A549 (cell line): ENCODE data around the gene MTF2.

Experiments
- CHD2 ChIP-seq: fragments of 150-350 bp; IDR thresholded peaks from 2 replicates; pipeline ENCODE4 v1.6.1; 2014; ENCODE audit warnings: low read length; ENCODE audit not compliant: partially characterized antibody
- EP300 ChIP-seq, 2 experiments: fragments of >200 bp; sonication (Bioruptor Twin); formaldehyde crosslinking; IDR thresholded peaks; 2 replicates in 1 of 2; 3 replicates in 1 of 2; pipeline ENCODE4 v1.6.1; 2016 to 2017
- ESRRA ChIP-seq: fragments of 150-350 bp; IDR thresholded peaks from 2 replicates; pipeline ENCODE4 v1.6.1; 2014; ENCODE audit warnings: mild to moderate bottlenecking, low read length, borderline replicate concordance
- NPAS2 ChIP-seq: fragments of 250-450 bp; sonication (Bioruptor Pico); IDR thresholded peaks from 2 replicates; pipeline ENCODE4 v1.8.0; 2022; ENCODE audit warnings: mild to moderate bottlenecking, moderate library complexity, borderline replicate concordance
- POLR2A ChIP-seq: IDR thresholded peaks from 2 replicates; pipeline ENCODE4 v1.6.1; 2012; ENCODE audit warnings: mild to moderate bottlenecking, low read length
- RCOR1 ChIP-seq: fragments of 150-350 bp; IDR thresholded peaks from 2 replicates; pipeline ENCODE4 v1.6.1; 2014; ENCODE audit warnings: antibody characterized with exemption, low read length, low read depth
- RFX5 ChIP-seq: fragments of 450-650 bp; IDR thresholded peaks from 2 replicates; pipeline ENCODE4 v1.7.1; 2014; ENCODE audit warnings: antibody characterized with exemption, mild to moderate bottlenecking, moderate library complexity
- SREBF2 ChIP-seq: fragments of 450-650 bp; IDR thresholded peaks from 2 replicates; pipeline ENCODE4 v1.6.1; 2014; ENCODE audit warnings: mild to moderate bottlenecking, moderate library complexity
- ZFP36 ChIP-seq: fragments of 450-650 bp; IDR thresholded peaks from 2 replicates; pipeline ENCODE4 v1.6.1; 2014; ENCODE audit warnings: borderline replicate concordance; ENCODE audit not compliant: partially characterized antibody
- TF ChIP-seq, protein P1 (sequence below): fragments of >200 bp; sonication (Bioruptor Twin); formaldehyde crosslinking; IDR thresholded peaks from 3 replicates; pipeline ENCODE4 v1.5.1; 2016
- TF ChIP-seq, protein P2 (sequence below): fragments of 450-650 bp; IDR thresholded peaks from 2 replicates; pipeline ENCODE4 v1.6.1; 2014; ENCODE audit warnings: antibody characterized with exemption
- TF ChIP-seq, protein P3 (sequence below): IDR thresholded peaks from 2 replicates; pipeline ENCODE4 v1.6.1; 2012

DNA sequence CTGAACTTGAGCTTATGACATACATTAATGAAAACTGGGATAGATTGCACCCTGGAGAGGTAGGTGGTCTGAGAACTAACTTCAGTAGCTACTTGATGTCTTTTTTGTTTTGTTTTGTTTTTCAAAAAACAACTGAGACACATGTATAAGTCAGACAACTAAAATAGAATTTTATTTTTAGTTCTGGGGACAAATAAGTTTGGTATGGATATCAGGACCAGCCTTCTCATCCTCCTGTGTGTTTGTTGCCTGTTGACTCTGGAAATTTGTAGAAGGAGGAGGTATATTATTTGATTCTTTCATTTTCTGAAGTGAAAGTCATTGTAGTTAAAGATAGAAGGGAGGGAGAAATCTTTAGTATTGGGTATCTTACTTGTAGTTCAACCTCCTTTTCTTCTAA lies 41.5 kb downstream of the MTF2 start:
- TF ChIP-seq ESRRA (no peak), NPAS2 (CRISPR knock-in tag) (no peak), ZFP36 (no peak), EP300 (IDR thresholded peaks at IDR 0.05) (no peak), RCOR1 (no peak), POLR2A (no peak), RFX5 (no peak), SREBF2 (no peak), CHD2 (no peak)
- TF ChIP-seq, protein P1, sequence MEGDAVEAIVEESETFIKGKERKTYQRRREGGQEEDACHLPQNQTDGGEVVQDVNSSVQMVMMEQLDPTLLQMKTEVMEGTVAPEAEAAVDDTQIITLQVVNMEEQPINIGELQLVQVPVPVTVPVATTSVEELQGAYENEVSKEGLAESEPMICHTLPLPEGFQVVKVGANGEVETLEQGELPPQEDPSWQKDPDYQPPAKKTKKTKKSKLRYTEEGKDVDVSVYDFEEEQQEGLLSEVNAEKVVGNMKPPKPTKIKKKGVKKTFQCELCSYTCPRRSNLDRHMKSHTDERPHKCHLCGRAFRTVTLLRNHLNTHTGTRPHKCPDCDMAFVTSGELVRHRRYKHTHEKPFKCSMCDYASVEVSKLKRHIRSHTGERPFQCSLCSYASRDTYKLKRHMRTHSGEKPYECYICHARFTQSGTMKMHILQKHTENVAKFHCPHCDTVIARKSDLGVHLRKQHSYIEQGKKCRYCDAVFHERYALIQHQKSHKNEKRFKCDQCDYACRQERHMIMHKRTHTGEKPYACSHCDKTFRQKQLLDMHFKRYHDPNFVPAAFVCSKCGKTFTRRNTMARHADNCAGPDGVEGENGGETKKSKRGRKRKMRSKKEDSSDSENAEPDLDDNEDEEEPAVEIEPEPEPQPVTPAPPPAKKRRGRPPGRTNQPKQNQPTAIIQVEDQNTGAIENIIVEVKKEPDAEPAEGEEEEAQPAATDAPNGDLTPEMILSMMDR, result no peak
- TF ChIP-seq, protein P2, sequence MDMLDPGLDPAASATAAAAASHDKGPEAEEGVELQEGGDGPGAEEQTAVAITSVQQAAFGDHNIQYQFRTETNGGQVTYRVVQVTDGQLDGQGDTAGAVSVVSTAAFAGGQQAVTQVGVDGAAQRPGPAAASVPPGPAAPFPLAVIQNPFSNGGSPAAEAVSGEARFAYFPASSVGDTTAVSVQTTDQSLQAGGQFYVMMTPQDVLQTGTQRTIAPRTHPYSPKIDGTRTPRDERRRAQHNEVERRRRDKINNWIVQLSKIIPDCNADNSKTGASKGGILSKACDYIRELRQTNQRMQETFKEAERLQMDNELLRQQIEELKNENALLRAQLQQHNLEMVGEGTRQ, result no peak
- TF ChIP-seq, protein P3, sequence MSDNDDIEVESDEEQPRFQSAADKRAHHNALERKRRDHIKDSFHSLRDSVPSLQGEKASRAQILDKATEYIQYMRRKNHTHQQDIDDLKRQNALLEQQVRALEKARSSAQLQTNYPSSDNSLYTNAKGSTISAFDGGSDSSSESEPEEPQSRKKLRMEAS, result no peak
